ENCODE data around the gene HMG20B.

HMG20B gene

GRCh38 chr19:3585301-3586126 is 12.8 kb downstream of the HMG20B start, which contains the start of gene GIPC3:
Gene GIPC3 (plus strand): TSS chr19:3585478. CDS start chr19:3585598, 120 bp downstream.
- peak; percentile 65 for DNase-seq (ENCODE audit: low spot score)

- peak; percentile 82 for DNase-seq (ENCODE audit: low spot score)
Observed at GRCh38 chr19:3586127-3586626, 13.4 kb downstream of the HMG20B start.

GRCh38 chr19:3586707-3587346 is 14.1 kb downstream of the HMG20B start:
- peak; percentile 53 for DNase-seq (ENCODE audit: low spot score)

- no peak for DNase-seq (ENCODE audit: low spot score)
Observed at GRCh38 chr19:3589439-3589838, 16.7 kb downstream of the HMG20B start.

GRCh38 chr19:3589949-3590348 is 17.2 kb downstream of the HMG20B start:
- no peak for DNase-seq (ENCODE audit: low spot score)

- no peak for DNase-seq (ENCODE audit: low spot score)
Observed at GRCh38 chr19:3590991-3591659, 18.4 kb downstream of the HMG20B start.

GRCh38 chr19:3591876-3592613 is 19.3 kb downstream of the HMG20B start:
- no peak for DNase-seq (ENCODE audit: low spot score)

GRCh38 chr19:3593156-3593555 is 20.4 kb downstream of the HMG20B start:
- no peak for DNase-seq (ENCODE audit: low spot score)

- no peak for DNase-seq (ENCODE audit: low spot score)
Observed at GRCh38 chr19:3595521-3596061, 22.8 kb downstream of the HMG20B start.

- DNase-seq (ENCODE audit: low spot score): no peak
Observed at GRCh38 chr19:3599776-3600187, 27.0 kb downstream of the HMG20B start.

GRCh38 chr19:3601021-3601420 is 28.3 kb downstream of the HMG20B start:
- no peak for DNase-seq (ENCODE audit: low spot score)

GRCh38 chr19:3603121-3603811 is 30.5 kb downstream of the HMG20B start:
- no peak for DNase-seq (ENCODE audit: low spot score)

- no peak for DNase-seq (ENCODE audit: low spot score)
Observed at GRCh38 chr19:3604227-3604986, 31.7 kb downstream of the HMG20B start.

GRCh38 chr19:3604987-3605343 is 32.2 kb downstream of the HMG20B start:
- no peak for DNase-seq (ENCODE audit: low spot score)

GRCh38 chr19:3605361-3605760 is 32.6 kb downstream of the HMG20B start:
- no peak for DNase-seq (ENCODE audit: low spot score)

GRCh38 chr19:3605770-3606169 is 33.0 kb downstream of the HMG20B start:
- DNase-seq (ENCODE audit: low spot score): no peak

GRCh38 chr19:3606174-3606689 is 33.5 kb downstream of the HMG20B start:
- DNase-seq (ENCODE audit: low spot score): no peak

- DNase-seq (ENCODE audit: low spot score): peak; percentile 73
Observed at GRCh38 chr19:3606690-3607289, 34.0 kb downstream of the HMG20B start, which contains the start of gene TBXA2R. Gene TBXA2R (minus strand): TSS chr19:3606875. CDS start chr19:3600634, 6,241 bp downstream.

- DNase-seq (ENCODE audit: low spot score): no peak
Observed at GRCh38 chr19:3607303-3608078, 34.7 kb downstream of the HMG20B start.

All from D341Med (cell line).